Measurements from ENCODE around the gene ELMO2.
A peak's percentile ranks its signal among the peaks of the same experiment; 100 is the strongest.

Gene ELMO2, protein sequence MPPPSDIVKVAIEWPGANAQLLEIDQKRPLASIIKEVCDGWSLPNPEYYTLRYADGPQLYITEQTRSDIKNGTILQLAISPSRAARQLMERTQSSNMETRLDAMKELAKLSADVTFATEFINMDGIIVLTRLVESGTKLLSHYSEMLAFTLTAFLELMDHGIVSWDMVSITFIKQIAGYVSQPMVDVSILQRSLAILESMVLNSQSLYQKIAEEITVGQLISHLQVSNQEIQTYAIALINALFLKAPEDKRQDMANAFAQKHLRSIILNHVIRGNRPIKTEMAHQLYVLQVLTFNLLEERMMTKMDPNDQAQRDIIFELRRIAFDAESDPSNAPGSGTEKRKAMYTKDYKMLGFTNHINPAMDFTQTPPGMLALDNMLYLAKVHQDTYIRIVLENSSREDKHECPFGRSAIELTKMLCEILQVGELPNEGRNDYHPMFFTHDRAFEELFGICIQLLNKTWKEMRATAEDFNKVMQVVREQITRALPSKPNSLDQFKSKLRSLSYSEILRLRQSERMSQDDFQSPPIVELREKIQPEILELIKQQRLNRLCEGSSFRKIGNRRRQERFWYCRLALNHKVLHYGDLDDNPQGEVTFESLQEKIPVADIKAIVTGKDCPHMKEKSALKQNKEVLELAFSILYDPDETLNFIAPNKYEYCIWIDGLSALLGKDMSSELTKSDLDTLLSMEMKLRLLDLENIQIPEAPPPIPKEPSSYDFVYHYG

GRCh38 chr20:46406200-46406985 is at the start of gene ELMO2:
ELMO2 (minus strand) TSS chr20:46406615; CDS start chr20:46394482, 12,133 bp downstream.
- DNase-seq = peak; percentile 81 to 96

GRCh38 chr20:46455729-46456128 is 49.3 kb upstream of the ELMO2 start:
- no peak for DNase-seq

DNA sequence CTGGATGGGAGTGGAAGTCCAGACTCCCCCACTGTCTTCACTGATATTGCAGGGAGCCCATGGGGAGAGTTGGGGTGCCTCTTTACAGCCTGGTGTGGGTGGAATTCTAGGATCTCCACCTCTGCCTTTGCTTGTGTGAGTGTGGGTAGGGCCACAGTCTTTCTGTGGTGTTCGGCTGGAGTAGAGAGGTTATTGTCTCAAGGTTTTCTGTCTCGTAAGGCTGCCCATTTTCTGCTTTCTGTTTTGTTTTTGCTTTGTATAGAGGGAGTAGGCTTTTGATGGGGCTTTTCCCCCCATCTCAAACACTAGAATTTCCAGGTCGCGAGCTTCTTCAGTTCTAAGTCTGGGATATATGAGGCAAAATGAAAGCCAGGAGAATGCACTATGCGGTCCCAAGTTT is 40.4 kb upstream of the ELMO2 start:
- no peak for DNase-seq

- no peak for DNase-seq
These were observed 33.4 kb upstream of the ELMO2 start for GRCh38 chr20:46439837-46440236.

DNA sequence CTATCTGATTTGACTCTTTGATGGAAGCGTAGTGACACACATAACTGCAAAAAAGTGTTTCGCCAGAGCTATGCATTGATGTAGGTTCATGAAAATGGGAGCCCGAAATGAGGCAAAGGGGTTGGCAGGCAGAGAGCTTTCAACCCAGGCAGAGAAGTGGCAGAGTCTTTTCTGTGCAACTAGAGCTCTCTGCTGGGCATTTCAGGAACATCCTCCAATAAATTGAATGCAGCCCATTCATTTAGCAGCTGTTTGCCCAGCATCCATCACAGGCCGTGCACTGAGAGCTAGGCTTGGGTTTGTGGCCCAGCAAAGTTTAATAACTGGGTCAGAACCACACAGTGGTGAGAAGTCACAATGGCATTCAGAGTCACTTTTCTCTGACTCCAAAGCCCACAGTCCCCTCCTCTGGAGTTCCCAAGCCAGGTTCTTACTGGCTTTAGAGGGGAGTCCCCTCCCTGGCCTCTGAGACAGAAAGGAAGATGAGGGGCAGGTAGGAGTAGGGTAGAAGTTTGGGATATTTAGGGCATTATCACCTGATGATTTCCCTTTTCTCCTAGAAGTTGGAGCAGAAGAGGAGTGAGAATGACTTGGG is 31.8 kb upstream of the ELMO2 start:
- DNase-seq = no peak

GRCh38 chr20:46435146-46435545 is 28.7 kb upstream of the ELMO2 start:
- DNase-seq = no peak

DNA sequence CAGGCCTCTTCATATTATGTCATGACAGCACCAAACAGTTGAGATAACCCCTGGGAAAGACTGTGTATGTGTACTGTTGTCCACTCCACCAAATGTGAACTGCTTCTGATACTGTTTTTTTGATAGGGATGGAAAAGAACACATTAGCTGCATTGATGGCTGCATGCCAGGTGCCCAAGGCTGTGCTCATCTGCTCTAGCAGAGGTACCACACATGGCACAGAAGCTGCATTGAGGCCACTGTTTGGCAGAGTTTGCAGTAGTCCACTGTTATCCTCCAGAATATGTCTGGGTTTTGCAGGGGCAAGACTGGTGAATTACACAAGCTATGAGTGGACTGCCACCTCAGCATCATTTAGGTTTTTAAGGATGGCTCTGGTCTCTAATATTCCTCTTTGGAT is 28.2 kb upstream of the ELMO2 start:
- DNase-seq = no peak

GRCh38 chr20:46433051-46433450 is 26.6 kb upstream of the ELMO2 start:
- no peak for DNase-seq

DNA sequence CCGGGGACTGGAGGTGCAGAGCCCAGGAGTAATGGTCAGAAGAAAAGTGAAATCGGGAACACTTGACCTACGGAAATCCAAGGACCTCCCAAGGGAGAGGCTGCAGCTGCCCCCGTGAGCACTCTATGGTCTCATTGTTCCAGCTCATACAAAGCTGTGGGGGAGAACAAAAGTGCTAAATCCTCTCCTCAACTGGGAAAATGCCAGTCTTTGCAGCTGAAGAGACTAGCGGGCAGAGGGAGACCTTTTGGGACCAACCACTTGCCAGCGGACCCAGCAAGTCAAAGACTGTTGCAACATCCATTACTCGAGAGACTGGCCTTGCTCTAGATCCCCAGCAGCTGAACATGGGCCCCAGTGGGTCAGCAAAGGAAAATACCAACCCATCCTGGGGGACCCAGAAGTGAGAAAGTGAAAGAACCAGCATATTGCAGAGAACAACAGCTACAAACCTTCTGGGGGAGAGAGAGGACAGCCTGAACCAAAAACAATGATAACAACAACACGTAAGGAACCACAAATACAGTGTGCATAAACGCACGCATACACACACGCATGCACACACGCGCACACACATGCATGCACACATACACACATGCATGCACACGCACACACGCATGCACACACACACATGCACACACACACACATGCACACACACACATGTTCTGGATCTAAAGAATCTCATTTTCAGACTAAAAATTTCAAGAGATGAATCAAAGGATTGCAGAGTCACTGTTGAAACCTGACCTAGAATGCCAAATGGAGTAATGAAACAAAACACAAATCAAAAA is 24.7 kb upstream of the ELMO2 start:
- DNase-seq = no peak

DNA sequence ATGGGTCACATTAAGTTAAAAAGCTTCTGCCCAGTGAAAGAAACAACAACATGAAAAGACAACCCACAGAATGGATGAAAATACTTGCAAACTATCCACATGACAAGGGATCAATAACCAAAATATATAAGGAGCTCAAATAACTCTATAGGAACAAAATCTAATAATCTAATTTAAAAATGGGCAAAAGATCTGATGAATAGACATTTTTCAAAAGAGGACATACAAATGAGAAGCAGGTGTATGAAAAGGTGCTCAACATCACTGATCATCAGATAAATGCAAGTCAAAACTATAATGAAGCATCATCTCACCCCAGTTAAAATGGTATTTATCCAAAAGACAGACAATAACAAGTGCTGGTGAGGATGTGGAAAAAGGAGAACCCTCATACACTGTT is 21.0 kb upstream of the ELMO2 start:
- DNase-seq = no peak

- DNase-seq = no peak
These were observed 17.6 kb upstream of the ELMO2 start for GRCh38 chr20:46423882-46424482.

- DNase-seq = no peak
These were observed 16.9 kb upstream of the ELMO2 start for GRCh38 chr20:46423342-46423741.

GRCh38 chr20:46420878-46421277 is 14.5 kb upstream of the ELMO2 start:
- no peak for DNase-seq

DNA sequence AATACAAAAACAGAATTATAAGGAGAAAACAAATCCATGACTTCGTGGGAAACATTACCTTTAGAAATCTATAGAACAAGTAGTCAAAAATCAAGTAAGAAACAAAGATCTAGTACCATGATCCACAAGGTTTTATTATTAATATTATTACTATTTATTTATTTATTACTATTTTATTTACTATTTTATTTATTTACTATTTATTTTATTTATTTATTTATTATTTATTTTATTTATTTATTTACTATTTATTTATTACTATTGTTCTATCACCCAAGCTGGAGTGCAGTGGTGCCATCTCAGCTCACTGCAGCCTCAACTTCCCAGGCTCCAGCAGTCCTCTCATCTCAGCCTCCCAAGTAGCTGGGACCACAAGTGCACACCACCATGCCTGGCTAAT is 13.5 kb upstream of the ELMO2 start:
- DNase-seq = no peak

GRCh38 chr20:46416839-46417238 is 10.4 kb upstream of the ELMO2 start:
- no peak for DNase-seq

- no peak for DNase-seq
These were observed 10.0 kb upstream of the ELMO2 start for GRCh38 chr20:46416421-46416820.

DNA sequence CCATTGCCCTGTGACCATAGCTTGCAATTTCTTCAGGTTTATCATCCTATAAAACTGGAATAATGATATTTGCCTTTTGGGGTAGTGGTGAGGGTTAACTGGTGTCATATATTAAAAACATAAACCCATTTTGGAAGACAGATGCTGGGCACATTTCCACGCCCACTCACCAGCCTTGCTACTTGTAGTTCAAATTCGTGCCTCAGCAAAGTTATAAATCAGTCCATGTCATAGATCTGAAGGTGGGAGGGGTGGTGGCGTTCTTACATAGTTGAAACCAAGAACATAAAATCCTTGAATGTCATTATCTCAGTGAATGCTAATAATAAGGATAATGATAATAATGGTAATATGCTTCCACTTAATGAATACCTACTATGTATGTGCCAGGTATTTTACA is 9.4 kb upstream of the ELMO2 start:
- DNase-seq = no peak

DNA sequence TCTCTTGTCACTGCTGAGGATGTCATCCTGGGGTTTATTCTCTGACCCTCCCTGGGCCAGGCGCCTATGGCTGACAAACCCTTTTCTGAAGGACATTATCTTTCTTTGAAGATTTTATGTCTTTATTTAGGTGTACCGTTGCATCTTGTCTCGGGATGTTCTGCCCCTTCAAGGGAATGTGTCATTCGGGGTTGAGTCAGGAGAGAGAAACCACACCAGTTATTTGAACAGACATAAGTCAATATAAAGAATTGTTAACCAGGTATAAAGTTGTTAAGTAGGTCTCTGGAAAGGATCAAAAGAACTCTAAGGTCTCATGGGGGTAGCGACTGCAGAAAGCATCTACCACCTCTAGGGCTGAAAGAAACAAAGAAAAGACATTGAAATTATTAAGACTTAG is 8.2 kb upstream of the ELMO2 start:
- no peak for DNase-seq

- DNase-seq = no peak
These were observed 5.2 kb upstream of the ELMO2 start for GRCh38 chr20:46411637-46412036.

DNA sequence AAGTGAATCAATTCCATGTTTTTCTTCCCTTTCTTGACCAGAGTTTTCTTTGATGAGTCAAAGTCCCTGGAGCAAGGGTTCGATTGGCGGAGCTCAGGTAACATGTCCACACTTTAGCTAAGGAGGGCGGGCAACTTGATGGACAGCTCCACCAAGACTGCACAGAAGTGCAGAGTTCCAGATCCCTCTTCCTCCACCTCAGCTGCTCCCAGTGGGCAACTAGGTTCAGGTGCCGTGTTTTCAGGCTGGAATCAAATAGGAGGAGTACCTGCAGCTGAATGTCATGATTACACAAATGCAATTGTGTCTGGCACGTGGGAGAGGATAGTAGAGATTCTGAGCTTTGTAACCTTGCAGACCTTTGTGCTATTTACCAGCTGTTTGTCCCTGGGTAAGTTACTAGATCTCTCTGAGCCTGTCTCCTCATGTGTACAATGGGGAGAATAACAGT is 1.9 kb upstream of the ELMO2 start:
- no peak for DNase-seq

DNA sequence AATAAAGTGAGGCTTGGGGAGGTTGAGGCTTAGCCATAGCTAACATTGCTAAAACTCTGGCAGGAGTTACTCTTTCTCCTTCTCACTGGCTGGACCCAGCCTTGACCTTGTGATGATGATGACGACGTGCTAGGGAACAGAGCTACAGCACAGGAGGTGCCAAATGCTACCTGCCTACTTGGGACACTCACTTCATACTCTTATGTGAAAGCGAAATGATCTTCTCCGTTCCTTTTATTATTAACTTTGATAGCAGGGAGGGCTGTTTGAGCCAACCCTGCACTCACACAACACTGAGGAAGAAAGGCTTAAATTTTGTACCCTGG is 1.2 kb upstream of the ELMO2 start:
- no peak for DNase-seq
